HG03103 (cell line): Measurements from ENCODE around the gene UBASH3A.

Experiments used
- ATAC-seq: cut with Tn5 transposase; IDR thresholded peaks from one replicate; pipeline ENCODE4 v1.9.1; 2021; ENCODE audit warnings: low read depth; ENCODE audit not compliant: unreplicated experiment

UBASH3A gene

DNA sequence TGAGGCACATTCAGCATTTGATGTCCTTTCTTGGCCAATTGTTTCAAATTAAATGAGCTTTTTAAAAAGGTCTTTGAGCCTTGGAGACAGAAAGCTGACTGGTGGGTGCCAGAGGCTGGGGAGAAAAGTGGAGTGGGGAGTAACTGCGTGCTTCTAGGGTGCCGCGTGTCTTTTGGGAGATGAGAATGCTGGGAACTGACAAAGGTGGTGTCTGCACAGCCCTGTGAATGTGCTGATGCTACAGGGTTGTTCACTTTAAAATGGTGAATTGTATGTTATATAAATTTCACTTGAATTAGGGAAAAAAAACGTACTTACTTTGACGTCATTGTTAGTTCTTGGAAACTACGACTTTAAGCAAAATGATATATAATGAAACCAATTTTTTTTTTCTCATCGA lies 29.2 kb upstream of the UBASH3A start:
- ATAC-seq: no peak

DNA sequence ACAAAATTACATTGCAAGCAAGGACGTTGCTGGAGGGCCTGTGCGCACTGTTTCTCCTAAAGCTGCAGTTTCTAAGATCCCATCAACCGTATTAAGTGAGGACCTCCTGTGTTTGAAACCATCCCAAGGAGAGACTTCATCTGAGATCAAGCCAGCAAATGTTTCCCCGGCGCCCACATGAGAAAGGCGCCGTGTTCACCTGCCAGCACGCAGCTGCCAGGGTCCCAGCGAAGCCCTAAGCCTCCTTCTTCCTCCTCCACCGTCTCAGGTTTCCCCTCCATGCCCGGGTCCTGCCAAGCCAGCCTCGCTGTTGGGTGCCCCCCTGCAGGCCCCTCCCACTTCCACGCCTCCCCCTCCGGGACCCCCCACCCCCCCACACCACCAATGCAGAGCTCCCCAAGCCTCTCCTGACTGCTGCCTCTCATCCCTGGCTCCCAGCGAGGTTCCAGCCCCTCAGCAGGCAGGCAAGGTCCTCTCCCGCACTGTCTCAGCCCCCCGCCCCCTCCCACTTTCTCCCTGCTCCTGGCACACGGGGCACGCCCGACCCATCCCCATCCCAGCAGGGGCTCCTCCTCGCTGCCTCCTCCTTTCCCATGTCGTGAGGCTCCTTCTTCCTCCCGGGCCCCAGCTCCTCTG lies 28.7 kb upstream of the UBASH3A start:
- ATAC-seq: no peak

DNA sequence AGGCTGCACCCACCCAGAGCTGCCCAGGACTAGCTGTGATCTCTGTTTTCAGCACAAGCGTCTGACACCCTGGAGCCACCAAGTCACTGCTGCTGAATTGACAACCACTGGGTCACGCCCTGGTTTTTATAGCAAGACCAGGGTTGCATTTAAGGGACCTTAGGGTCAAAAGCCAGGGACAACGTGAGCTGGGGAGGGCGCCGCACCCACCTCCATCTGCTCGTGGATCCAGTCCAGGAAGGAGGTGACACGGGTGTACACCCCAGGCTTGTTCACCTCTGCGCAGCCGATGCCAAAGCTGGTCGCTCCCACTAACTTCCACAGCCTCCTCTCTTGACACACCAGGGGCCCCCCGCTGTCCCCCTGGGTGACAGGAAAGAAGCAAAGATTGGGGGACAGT lies 28.2 kb upstream of the UBASH3A start:
- ATAC-seq: no peak

DNA sequence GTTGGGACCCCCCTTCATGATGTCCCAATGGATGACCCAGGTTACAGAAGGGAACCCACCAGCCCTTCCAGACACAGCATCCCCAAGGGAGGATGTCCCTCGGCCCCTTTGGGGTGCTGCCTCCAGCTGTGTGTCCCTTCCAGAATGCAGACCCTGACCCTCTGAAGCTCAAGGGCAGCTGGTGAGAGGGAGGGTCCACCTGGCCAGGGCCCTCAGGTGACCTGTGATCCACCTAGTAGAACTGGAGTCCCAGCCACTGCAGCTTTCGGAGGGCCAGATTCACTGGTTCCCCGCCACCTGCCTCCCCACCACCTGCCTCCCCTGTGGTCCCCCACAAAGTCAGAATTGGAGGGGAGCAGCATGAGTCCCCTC lies 27.8 kb upstream of the UBASH3A start:
- no peak for ATAC-seq

DNA sequence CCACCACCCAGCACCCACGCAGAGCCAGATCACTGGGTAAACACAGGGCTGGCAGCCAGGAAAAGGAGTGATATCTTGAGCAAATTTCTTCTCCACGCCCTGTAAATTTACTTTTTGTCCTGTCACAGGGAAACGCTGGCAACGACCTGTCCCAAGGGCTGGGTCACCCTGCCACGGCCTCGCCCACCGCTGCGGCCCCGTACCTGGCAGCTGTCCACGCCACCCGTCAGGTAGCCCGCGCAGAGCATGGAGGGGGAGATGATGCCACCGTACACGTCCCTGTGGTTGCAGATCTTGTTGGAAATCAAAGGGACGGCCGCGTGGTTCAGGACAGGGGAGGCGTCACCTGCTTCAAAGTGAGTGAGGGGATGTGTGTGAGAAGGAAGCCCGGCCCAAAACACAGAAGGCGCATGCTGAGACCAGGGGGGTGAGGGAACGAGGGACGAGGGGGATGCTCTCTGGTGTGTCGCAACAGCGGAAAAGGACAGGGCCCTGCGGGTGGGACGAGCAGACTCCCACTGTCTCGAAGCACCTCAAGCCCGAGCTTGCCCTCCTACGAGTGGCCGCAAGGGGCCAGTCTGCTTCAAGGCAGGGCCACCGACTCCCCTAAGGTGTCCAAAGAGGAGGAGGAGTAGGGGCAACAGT lies 27.2 kb upstream of the UBASH3A start:
- no peak for ATAC-seq

DNA sequence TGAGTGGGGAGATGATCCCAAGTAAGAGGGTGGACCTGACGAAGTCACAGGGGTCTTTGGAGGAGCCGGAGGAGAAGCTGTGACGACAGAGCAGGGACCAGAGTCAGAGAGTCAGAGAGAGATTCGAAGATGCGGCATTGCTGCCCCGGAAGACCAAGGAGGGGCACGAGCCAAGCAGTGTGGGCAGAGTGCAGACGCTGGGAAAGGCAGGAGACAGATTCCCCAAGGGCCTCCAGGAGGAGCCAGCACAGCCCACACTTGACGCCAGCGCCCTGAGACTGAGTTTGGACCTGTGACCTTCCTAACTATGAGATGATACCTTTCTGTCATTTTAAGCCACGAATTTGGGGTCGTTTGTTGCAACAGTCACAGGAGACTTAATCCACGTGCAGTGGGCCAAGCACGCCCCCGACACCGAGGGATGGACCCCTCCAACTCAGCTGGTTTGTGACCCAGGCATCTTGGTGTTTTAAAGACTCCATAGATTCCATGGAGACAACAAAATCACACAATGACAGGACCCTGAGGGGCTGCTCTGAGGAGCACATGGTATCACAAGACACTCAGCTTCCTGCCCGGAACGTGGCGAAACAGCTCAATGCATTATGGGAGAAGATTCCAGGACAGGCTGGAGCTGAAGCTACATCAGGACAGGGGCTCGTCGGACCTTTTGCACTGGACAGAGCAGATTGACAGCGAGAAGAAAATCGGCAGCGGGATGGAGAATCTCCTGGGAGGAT lies 26.3 kb upstream of the UBASH3A start:
- ATAC-seq: no peak

DNA sequence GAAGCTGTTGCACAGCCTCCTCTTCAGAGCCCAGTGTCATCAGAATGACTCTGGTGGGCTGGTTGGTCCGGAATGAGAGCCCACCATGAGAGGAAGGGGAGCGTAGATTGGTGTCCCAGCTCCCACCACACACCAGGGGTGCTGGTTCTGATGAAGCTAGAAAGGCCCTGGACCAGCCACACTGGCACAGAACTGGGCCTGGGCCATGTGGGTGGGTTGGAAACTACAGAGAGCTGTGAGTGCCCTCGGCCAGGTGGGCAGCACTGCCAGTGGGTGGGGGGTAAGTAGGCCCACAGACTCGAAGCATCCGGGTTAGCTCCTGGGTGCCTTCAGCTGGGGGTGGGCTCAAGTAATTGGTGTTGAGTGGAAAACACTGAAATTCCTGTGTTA lies 25.8 kb upstream of the UBASH3A start:
- no peak for ATAC-seq

DNA sequence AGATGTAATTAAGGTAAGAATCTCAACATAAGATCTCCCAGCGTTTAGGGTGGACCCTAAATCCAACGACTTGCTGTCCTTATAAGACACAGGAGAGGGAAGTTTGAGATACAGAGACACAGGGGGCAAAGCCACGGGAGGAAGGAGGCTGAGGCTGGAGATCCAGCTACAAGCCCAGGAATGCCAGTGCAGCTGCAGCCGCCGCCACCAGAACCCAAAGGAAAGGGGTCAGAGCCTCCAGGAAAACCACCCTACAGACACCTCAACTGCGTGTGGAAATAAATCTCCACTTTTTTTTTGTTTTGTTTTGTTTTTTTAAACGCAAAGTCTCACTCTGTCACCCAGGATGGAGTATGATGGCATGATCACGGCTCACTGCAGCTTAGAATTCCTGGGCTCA lies 25.3 kb upstream of the UBASH3A start:
- no peak for ATAC-seq

DNA sequence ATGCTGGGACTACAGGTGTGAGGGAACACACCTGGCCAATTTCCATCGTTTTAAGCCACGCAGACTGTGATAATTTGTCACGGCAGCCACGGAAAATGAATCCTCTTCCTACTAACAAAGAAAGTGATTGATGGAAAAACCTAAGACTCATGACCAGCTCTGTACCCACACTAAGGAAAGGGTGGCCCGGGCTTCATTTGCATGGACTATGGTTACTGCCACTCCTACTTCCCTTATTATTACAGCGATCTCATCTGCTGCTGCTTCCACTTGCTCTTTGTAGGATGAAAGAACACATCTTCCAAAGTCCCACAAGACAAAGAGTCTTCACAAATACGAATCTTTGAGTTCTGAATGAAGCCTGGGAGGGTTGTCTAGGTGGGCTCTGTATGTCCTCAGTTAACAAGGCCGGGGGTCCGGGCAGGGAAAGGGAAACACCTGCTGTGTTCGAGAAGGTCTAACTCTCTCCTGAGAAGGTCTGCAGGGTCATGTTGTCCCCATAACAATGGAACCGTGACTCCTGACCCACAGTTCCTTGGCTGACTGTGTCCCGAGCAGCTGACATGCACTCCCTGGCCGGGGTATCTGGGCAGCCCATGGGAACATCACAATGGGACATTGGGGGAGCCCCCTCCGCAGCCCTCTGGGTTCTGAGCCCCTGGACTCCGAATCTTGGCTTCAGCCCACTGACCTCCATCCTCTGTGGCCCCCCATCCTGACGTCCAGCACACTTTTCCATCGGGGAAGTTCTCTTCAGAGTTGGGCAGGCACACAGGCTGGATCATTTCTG lies 24.1 kb upstream of the UBASH3A start:
- no peak for ATAC-seq

DNA sequence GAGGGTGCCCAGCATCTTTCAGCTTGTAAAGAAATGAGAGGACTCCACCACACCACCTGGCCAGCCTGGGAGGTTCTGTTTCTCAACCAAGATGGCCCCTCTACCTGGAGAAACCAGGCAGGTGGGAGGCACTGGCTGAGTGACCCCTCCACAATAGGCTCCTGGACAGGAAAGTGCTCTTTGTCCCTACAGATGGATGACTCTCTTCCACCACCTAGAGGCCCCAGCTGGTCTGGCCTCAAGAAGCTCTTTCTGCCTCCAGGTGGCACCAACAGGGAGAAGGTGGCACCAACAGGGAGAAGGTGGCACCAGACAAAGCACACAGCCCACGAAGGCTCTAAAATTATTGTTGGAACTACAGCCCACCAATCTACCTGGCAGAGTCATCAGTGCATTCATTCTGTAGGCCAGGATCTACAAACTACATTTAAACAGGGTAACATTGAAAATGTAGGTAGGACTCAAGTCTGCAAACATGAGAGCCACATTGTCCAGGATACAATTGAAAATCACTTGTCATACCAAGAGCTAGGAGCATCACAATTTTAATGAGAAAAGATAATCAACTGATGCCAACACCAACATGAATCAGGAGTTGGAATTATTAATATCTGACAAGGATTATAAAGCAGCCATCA lies 22.2 kb upstream of the UBASH3A start:
- ATAC-seq: no peak

DNA sequence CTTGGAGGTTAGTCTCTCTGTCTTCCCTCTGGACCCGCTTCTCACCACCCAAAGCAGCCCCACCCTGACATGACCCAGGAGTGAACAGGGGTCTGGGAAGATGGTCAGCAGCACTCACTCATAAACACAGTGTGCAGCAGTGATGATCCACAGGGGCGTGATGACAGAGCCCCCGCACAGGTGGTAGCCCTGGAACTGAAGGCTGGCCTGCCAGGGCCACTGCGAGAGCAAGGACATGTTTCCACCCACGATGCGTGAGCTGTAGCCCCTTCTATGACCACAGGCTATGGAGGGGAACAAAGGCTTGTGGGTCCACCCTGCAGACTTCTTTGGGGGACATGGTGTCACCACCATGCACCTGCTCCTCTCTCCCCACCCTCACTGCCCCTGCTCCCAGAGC lies 20.8 kb upstream of the UBASH3A start:
- no peak for ATAC-seq

DNA sequence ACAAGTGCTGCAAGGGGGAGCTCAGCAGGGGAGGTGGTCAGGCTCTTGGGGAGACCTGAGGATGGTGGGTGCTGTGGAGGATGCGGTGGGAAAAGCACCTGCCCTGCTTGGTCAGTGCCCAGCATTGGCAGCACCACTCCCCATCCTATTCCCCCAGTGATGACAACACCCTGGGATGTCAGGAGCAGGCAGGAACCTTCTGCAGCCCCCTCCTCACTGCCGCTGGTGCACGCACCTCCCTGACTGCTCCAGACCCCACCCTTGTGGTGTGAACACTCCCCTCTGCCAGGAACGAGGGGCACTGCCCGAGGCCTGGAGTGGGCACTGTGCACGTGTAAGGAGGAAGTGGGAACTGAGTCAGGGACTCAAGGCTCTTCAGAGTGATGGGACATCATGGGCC lies 20.4 kb upstream of the UBASH3A start:
- ATAC-seq: no peak

DNA sequence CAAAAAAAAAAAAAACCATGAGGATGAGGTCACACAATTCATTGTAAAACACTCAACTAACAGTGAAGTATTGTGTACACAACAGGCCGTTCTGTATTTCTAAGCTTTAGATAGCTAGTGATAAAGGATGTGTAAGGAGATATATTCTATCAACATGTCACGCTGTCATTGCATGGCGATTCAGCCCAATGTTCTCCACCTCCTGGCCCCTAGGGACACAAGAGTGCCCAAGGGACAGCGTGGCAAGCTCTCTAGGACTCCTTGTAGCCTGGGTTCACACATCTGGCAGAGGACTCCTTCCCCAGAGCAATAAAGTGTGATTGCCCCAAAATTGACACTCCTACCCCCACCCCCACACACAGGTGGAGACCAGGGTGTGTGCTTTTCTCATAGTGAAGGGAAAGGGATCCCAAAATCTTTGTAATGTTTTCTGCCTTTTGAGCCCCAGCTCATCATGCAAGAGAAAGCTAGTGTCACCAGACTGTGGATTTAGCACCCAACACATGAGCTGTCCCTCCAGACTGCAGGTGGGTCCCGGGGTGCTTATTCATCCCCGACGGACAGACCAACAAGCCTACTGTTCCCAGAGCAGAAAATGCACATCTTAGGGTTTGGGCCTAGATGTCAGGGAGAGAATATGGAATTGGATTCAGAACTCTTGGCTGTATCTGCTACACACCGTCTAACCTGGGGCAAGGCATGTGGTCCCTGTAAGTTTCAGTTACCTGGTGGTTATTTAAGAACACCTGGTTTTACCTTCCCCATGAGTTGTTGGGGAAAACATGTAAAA lies 19.4 kb upstream of the UBASH3A start:
- no peak for ATAC-seq

DNA sequence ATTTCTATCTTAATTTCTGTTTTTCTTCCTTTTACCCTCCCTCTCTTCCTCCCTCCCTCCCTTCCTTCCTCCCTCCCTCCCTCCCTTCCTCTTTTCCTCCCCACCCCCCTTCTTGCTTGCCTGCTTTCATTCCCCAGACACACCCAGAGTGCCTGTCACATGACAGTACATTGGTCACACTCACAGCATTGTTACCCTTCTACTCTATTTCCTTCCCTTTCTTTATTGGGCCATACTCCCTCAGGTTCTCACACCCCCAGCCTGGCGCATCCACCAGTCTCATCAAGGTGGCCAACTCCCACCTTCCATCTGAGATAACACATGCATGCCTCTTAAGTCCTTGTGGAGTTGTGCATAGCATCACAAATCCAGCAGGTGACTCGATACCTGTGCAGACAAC lies 18.7 kb upstream of the UBASH3A start:
- no peak for ATAC-seq

DNA sequence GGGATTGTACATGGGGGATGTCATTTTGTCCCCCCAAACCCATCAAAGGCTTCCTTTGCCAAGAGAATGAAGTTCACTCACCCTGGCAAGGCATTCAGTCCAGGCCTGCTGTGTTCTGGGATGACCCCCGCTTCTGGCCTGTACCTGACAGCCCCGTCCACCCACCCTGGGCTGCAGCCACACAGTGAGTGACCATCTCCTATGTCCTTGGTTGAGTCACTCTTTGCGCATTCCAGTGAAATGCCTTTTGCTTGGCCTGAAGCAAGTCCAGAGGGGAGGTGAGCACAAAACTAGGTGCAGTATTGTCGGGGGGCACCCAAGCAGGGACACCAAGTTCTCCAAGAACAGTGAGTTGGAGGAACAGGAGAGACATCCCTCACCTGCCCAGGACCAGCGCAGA lies 18.1 kb upstream of the UBASH3A start:
- no peak for ATAC-seq

DNA sequence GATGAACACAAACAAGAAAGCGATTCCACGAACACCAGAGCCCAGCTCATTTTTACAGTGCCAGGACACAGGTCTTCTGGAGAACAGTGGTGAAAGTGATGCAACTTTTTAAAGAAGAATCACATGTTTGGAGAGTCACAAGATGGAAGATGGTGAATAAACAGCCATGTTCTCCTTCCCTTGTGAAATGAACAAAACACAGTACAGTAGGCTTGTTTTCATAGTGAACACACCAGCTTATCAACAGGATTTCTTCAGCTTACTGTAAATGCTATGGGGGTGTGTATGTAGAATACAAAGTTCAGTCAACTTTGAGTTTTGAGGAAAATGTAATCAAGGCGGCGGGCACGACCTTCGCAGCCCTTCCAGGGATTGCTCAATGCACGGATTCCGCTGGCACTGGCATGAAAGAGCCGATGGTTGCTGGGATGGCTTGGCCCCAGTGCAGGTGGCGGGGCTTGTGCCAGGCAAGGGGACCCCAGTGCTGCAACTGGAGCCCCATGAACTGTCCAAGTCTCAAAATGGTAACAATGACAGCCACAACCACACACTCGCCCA lies 17.6 kb upstream of the UBASH3A start:
- ATAC-seq: no peak

DNA sequence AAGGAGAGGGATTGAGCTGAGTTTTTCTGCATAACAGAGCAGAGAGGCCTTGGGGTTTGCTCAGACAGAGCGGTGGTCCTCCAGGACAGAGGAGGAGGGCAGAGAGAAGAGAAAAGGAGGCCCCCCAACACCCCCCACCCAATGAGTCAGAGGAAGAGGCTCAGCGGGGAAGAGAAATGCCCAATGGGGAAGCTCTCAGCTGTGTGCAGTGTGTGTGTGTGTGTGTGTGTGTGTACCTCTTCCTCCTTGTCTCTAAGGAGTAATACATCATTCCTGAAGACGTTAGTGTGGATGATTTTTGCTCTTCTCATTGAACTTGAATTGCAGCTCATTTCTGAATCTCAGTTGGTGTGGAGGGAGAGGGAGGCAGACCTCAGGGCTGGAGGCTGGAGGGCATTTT lies 16.5 kb upstream of the UBASH3A start:
- no peak for ATAC-seq

DNA sequence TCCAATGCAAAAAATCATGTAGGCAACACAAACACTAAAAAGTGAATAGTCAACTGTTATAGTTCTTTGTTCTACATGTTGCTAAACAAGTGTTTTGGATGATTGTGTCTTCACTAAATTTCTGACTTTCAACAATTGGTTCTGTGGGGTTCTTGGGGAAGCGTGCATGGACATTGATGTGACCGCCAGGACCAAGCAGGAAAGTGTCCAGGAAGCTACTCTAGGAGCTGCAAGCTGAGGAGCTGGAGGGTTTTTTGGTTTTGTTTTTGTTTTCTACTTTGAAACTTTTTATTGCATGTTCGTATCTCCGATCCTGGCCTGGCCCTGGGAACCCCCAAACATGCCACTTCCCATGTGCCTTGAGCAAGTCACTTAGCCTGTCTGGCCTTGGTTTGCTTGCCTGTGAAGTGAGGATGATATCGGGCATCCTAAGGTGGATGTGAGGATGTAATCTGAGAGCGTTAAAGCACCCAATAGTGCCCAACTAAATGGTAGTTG lies 15.8 kb upstream of the UBASH3A start:
- no peak for ATAC-seq

DNA sequence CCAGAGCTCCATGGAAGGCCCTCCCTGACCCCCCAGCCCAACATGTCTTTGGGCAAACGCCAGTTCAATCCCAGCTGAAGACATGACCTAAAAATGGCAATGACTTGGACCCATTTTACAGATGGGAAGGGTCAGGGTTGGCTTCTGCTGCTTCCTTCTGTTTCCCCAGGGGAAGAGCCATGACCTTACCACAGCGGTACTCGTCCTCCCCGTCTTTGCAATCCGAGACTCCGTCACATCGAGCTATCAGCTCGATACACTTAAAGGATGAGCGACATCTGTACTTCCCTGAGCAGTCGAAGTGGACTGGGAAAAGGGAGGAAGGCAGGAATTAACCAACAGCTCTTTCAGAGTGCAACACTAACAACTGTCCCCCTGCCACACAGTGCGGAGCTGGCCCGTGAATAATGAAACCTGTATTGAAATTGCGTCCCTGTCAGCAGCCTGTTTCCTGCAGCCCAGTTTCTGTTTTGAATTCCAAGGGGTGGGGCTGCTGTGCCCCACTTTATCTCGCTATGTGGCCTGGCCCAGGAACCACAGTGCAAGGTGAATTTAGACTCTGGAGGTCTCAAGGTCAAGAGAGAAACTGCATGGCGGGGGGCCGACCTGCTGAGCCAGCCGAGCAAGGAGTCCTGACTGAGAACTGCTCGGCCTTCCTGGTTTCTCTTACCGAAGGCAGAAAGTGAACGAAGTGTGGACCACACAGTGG lies 14.8 kb upstream of the UBASH3A start:
- no peak for ATAC-seq
